ENCODE data around the gene AATF.
A peak's percentile ranks its signal among the peaks of the same experiment; 100 is the strongest.

DNA sequence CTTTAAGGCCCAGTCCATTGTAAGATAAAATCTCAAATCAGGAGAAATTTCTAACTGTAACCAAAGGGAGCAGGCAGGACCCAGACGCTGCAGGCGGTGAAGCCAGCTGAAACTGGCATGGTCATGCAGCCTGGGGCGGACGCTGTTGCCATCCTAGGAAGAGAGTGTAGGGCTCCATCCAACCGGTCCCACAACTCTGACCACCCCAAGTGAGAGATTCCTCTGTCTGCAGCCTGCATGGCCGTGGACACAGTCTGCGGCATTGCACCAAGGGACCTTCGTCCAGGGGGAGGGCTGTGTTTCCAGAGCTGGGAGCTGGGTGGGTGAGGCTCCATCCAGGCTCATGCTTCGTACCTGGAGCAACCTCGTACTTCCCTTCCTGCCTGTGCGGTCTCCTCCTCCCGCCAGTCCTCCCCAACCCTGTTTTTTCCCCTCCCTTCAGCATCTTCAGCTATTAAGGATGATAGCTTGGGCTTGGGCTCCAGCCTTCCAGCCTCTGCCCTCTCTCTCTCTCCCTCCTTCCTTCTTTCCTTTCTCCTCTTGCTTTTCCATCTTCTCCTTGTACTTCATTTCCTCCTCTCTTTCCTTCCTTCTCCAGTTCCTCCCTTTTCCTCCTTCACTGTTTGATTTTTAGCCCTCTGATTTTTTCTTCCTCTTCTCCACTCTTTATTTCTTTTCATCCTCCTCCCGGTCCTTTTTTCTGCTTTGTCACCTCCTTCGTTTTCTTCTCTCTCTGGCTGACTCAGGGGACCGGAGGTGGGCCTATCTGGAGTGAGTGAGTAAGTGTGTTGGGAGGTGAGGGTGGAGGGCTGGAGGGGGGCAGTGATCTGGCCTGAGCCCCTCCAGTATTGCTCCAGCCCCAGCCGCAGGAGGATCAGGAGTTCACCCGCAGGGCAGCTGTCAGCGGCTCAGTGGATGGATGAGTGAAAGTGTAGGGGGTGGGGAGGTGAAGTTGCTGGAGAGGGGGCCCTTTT, 28.4 kb upstream of the AATF start:
- TF ChIP-seq, protein P1, sequence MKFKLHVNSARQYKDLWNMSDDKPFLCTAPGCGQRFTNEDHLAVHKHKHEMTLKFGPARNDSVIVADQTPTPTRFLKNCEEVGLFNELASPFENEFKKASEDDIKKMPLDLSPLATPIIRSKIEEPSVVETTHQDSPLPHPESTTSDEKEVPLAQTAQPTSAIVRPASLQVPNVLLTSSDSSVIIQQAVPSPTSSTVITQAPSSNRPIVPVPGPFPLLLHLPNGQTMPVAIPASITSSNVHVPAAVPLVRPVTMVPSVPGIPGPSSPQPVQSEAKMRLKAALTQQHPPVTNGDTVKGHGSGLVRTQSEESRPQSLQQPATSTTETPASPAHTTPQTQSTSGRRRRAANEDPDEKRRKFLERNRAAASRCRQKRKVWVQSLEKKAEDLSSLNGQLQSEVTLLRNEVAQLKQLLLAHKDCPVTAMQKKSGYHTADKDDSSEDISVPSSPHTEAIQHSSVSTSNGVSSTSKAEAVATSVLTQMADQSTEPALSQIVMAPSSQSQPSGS (CRISPR knock-in tag; IDR thresholded peaks at IDR 0.05) = no peak
- TF ChIP-seq TEAD1 (CRISPR knock-in tag; IDR thresholded peaks at IDR 0.05) (no peak), CCAR2 (IDR thresholded peaks at IDR 0.05; ENCODE audit: low read depth, low read length) (no peak), POLR2AphosphoS5 (IDR thresholded peaks at IDR 0.05; ENCODE audit: control insufficient read depth, insufficient read depth, low read depth, low read length) (no peak), POLR2A (conservative IDR thresholded peaks at IDR 0.05) (no peak), CHD1 (IDR thresholded peaks at IDR 0.05; ENCODE audit: low read length) (no peak), ZNF12 (CRISPR knock-in tag; IDR thresholded peaks at IDR 0.05) (no peak), MAFK (IDR thresholded peaks at IDR 0.05; ENCODE audit: low read length) (no peak)
- TF ChIP-seq, protein P2, sequence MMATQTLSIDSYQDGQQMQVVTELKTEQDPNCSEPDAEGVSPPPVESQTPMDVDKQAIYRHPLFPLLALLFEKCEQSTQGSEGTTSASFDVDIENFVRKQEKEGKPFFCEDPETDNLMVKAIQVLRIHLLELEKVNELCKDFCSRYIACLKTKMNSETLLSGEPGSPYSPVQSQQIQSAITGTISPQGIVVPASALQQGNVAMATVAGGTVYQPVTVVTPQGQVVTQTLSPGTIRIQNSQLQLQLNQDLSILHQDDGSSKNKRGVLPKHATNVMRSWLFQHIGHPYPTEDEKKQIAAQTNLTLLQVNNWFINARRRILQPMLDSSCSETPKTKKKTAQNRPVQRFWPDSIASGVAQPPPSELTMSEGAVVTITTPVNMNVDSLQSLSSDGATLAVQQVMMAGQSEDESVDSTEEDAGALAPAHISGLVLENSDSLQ (IDR thresholded peaks at IDR 0.05) = peak; percentile 64
- TF ChIP-seq, protein P3, sequence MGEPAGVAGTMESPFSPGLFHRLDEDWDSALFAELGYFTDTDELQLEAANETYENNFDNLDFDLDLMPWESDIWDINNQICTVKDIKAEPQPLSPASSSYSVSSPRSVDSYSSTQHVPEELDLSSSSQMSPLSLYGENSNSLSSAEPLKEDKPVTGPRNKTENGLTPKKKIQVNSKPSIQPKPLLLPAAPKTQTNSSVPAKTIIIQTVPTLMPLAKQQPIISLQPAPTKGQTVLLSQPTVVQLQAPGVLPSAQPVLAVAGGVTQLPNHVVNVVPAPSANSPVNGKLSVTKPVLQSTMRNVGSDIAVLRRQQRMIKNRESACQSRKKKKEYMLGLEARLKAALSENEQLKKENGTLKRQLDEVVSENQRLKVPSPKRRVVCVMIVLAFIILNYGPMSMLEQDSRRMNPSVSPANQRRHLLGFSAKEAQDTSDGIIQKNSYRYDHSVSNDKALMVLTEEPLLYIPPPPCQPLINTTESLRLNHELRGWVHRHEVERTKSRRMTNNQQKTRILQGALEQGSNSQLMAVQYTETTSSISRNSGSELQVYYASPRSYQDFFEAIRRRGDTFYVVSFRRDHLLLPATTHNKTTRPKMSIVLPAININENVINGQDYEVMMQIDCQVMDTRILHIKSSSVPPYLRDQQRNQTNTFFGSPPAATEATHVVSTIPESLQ (CRISPR knock-in tag; IDR thresholded peaks at IDR 0.05) = no peak
- TF ChIP-seq, protein P4, sequence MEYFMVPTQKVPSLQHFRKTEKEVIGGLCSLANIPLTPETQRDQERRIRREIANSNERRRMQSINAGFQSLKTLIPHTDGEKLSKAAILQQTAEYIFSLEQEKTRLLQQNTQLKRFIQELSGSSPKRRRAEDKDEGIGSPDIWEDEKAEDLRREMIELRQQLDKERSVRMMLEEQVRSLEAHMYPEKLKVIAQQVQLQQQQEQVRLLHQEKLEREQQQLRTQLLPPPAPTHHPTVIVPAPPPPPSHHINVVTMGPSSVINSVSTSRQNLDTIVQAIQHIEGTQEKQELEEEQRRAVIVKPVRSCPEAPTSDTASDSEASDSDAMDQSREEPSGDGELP (CRISPR knock-in tag; IDR thresholded peaks at IDR 0.05; ENCODE audit: borderline replicate concordance) = no peak
- TF ChIP-seq, protein P5, sequence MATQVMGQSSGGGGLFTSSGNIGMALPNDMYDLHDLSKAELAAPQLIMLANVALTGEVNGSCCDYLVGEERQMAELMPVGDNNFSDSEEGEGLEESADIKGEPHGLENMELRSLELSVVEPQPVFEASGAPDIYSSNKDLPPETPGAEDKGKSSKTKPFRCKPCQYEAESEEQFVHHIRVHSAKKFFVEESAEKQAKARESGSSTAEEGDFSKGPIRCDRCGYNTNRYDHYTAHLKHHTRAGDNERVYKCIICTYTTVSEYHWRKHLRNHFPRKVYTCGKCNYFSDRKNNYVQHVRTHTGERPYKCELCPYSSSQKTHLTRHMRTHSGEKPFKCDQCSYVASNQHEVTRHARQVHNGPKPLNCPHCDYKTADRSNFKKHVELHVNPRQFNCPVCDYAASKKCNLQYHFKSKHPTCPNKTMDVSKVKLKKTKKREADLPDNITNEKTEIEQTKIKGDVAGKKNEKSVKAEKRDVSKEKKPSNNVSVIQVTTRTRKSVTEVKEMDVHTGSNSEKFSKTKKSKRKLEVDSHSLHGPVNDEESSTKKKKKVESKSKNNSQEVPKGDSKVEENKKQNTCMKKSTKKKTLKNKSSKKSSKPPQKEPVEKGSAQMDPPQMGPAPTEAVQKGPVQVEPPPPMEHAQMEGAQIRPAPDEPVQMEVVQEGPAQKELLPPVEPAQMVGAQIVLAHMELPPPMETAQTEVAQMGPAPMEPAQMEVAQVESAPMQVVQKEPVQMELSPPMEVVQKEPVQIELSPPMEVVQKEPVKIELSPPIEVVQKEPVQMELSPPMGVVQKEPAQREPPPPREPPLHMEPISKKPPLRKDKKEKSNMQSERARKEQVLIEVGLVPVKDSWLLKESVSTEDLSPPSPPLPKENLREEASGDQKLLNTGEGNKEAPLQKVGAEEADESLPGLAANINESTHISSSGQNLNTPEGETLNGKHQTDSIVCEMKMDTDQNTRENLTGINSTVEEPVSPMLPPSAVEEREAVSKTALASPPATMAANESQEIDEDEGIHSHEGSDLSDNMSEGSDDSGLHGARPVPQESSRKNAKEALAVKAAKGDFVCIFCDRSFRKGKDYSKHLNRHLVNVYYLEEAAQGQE (IDR thresholded peaks at IDR 0.05; ENCODE audit: borderline replicate concordance) = no peak
- TF ChIP-seq, protein P5 (CRISPR knock-in tag; IDR thresholded peaks at IDR 0.05; ENCODE audit: low read depth) = no peak
